B cell (primary cell): ENCODE data around the gene FALEC.
"Not testable (repeated sequence)": the region's sequence is repeated elsewhere in the genome, so short reads cannot be mapped to it uniquely, and the experiment has no call there.

Experiments
- EZH2 ChIP-seq: IDR thresholded peaks from 2 replicates; pipeline ENCODE4 v1.6.1; 2012; ENCODE audit warnings: borderline replicate concordance, low read depth, mild to moderate bottlenecking, moderate library complexity, low read length; ENCODE audit not compliant: insufficient read depth, poor library complexity, severe bottlenecking
- TF ChIP-seq, protein P1 (sequence below): fragments of 200-600 bp; IDR thresholded peaks from one replicate; pipeline ENCODE4 v1.8.0; 2022; ENCODE audit warnings: antibody characterized with exemption, mild to moderate bottlenecking

DNA sequence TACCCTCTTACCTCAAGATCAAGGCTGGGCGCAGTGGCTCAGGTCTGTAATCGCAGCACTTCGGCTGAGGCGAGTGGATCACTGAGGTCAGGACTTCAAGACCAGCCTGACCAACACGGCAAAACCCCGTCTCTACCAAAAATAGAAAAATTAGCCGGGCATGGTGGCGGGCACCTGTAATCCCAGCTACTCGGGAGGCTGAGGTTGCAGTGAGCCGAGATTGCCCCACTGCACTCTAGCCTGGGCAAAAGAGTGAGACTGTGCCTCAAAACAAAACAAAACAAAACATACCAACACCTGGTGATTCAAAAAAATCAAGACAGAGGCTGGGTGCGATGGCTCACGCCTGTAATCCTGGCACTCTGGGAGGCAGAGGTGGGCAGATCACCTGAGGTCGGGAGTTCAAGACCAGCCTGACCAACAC lies 58.1 kb downstream of the FALEC start:
- TF ChIP-seq, protein P1, sequence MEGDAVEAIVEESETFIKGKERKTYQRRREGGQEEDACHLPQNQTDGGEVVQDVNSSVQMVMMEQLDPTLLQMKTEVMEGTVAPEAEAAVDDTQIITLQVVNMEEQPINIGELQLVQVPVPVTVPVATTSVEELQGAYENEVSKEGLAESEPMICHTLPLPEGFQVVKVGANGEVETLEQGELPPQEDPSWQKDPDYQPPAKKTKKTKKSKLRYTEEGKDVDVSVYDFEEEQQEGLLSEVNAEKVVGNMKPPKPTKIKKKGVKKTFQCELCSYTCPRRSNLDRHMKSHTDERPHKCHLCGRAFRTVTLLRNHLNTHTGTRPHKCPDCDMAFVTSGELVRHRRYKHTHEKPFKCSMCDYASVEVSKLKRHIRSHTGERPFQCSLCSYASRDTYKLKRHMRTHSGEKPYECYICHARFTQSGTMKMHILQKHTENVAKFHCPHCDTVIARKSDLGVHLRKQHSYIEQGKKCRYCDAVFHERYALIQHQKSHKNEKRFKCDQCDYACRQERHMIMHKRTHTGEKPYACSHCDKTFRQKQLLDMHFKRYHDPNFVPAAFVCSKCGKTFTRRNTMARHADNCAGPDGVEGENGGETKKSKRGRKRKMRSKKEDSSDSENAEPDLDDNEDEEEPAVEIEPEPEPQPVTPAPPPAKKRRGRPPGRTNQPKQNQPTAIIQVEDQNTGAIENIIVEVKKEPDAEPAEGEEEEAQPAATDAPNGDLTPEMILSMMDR: not testable (repeated sequence)
- TF ChIP-seq EZH2: not testable (repeated sequence)
